Measurements from ENCODE around the gene ELMOD3.
A peak's percentile ranks its signal among the peaks of the same experiment; 100 is the strongest.

DNA sequence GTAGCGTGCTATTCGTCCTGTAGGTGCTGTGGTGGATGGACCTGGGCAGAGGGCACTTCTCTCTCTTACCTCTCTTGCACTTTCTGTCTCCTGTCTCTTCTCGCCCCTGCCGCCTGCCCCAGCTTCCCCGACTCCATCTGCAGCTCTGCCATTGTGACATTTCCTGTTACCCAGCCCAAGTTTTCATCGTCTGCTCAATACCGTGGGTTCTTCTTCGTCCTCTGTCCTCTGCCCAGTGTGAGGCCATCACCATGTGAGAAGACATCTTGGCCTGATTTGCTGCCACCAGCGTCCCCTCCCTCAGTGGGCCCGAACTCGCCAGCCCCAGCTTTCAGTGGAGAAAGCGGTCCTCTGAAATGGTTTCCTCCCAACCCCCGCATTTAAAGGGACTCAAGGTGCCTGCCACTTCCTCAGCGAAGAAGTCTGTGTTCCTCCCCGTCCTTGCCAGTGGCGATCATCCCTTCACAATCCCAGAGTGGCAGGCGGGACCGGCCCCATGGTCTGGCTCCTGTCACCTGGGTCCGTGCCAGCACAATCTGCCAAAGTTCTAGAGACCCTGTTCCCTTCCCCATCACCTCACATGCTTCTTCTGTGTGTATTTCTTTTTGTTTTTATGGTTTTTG is 44.8 kb upstream of the ELMOD3 start:
- TF ChIP-seq, protein P1, sequence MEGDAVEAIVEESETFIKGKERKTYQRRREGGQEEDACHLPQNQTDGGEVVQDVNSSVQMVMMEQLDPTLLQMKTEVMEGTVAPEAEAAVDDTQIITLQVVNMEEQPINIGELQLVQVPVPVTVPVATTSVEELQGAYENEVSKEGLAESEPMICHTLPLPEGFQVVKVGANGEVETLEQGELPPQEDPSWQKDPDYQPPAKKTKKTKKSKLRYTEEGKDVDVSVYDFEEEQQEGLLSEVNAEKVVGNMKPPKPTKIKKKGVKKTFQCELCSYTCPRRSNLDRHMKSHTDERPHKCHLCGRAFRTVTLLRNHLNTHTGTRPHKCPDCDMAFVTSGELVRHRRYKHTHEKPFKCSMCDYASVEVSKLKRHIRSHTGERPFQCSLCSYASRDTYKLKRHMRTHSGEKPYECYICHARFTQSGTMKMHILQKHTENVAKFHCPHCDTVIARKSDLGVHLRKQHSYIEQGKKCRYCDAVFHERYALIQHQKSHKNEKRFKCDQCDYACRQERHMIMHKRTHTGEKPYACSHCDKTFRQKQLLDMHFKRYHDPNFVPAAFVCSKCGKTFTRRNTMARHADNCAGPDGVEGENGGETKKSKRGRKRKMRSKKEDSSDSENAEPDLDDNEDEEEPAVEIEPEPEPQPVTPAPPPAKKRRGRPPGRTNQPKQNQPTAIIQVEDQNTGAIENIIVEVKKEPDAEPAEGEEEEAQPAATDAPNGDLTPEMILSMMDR (IDR thresholded peaks at IDR 0.05 in 8 of 11, conservative IDR thresholded peaks at IDR 0.05 in 3 of 11) = no peak
- TF ChIP-seq POLR2A (IDR thresholded peaks at IDR 0.05) = no peak
- TF ChIP-seq POLR2AphosphoS5 (IDR thresholded peaks at IDR 0.05) = peak; percentile 56 to 65 (median 65)
